GM19351 (cell line): ENCODE measurements around the gene MAP3K20.
A peak's percentile ranks its signal among the peaks of the same experiment; 100 is the strongest.
"Not testable (repeated sequence)": the region's sequence is repeated elsewhere in the genome, so short reads cannot be mapped to it uniquely, and the experiment has no call there.

ENCODE experiments used
- ATAC-seq: cut with Tn5 transposase; IDR thresholded peaks from one replicate; pipeline ENCODE4 v1.9.1; 2021; ENCODE audit warnings: mild to moderate bottlenecking, moderate library complexity; ENCODE audit not compliant: unreplicated experiment

The MAP3K20 gene

GRCh38 chr2:173086518-173087213 is 11.0 kb downstream of the MAP3K20 start:
- ATAC-seq, result no peak

GRCh38 chr2:173087214-173087581 is 11.6 kb downstream of the MAP3K20 start:
- ATAC-seq, result no peak

GRCh38 chr2:173087793-173088496 is 12.3 kb downstream of the MAP3K20 start:
- no peak for ATAC-seq

- no peak for ATAC-seq
Observed at GRCh38 chr2:173090276-173090877, 14.7 kb downstream of the MAP3K20 start.

DNA sequence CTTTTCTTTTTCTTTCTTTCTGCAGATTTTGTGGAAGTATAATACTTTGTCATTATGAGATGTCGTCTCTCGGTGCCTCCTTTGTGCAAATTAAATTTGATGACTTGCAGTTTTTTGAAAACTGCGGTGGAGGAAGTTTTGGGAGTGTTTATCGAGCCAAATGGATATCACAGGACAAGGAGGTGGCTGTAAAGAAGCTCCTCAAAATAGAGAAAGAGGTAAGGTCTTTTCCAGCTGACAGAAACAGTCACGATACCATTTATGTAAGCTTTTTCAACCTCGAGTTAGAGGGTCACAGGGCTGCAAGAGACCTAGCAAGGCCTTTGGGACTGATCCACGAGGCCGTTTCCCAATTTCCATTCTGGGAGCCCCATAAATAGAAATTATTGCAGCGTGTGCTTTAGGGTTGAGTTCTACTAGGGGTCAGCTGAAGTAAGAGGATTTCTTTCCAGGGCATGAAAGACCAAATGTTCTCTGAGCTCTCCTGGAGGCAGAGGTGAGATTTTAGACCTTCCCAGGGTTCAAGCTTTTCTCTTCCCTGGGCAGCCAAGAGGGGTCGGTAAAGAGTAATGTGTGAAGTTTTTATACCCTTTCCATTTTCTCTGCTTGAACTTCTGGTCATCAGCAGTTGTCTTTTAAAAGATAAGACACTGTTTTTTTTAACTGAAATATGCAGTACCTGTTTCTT is 15.5 kb downstream of the MAP3K20 start:
- no peak for ATAC-seq

- no peak for ATAC-seq
Observed at GRCh38 chr2:173091910-173092309, 16.3 kb downstream of the MAP3K20 start.

- ATAC-seq, result no peak
Observed at GRCh38 chr2:173092844-173093402, 17.3 kb downstream of the MAP3K20 start.

GRCh38 chr2:173093617-173094016 is 18.0 kb downstream of the MAP3K20 start:
- not testable (repeated sequence) for ATAC-seq

- ATAC-seq, result no peak
Observed at GRCh38 chr2:173094731-173095130, 19.1 kb downstream of the MAP3K20 start.

DNA sequence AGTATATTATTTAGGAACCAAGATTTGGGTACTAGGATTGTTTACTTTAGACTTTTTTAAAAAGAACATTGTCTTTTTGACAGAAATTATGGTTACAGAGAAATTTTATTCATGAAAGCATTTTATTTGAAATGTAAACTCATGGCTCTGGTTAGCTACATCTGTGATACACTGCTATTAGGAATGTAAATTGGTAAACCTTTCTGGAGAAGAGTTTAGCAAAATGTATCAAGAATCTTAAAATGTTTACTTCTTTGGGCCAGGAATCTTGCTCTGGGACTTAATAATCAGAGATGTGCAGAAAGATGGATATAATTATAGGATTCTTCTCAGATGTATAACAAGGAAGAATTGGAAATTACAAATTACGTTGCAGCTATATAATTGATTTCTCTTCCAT is 19.7 kb downstream of the MAP3K20 start:
- ATAC-seq, result no peak

- ATAC-seq, result no peak
Observed at GRCh38 chr2:173099271-173099670, 23.6 kb downstream of the MAP3K20 start.

GRCh38 chr2:173099804-173100203 is 24.2 kb downstream of the MAP3K20 start:
- ATAC-seq, result peak; percentile 47

GRCh38 chr2:173101687-173102086 is 26.0 kb downstream of the MAP3K20 start:
- ATAC-seq, result peak; percentile 56

DNA sequence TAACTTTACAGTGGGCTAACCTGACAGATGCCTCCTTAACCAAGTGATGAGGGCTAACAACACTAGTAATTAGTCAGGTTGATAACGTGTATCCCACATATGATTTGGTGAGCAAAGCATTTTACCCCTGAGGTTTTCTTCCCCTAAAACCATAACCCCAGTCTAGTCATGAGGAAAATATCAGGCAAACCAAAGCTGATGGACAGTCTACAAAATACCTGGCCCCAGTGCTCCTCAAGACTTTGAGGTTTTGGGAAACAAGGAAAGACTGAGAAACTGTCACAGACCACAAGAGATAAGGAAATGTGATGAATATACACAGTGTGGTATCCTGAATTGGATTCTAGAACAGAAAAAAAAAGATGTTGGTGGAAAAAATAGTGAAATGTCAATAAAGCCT is 28.5 kb downstream of the MAP3K20 start:
- no peak for ATAC-seq

DNA sequence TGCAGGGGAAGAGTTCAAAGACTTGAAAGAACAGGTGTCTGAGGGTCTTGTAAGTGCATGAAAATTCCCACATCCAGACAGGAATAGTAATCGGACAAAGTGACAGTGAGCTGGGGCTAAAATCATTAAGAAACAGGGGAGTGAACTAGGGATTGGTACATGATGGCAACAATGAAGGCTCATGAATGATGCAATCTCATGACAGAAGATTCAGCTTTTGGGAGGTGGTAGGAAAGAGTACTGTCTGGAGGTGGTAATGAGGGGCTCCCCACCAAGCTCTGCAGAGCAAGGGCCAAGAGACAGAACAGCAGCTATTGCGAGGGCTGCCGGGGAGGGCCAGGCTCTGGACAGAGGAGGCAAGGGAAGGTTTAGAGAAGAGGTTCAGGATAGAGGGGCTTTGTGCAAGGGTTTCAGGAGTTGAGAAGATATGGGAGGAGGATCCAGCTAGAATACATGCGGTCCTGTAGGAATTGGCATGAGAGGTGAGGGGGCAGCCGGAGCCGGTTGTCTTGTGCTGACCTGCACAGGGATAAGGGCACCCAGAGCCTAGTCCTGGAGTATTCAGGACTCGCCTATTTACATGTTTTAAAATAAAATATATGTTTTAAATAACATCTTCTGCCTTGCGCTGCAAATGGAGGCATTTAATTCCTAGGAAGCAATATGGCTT is 31.4 kb downstream of the MAP3K20 start:
- ATAC-seq, result no peak

DNA sequence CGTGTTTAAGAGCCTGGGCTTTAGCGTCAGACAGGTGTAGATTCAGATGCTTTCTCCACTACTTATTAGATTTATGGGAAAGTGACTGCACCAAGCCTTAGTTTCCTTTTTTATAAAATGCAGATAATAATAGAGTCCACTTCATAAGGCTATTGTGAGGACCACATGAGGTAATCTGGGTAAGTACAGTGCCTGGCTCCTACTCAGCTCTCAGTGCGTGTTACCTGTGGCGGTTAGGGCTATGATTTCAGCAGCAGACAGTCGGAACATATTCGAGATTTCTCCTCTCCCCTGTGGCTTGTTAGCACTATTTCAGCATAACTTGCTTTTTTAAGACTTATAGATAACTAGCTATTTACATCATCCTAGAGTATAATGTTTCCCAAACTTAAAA is 32.0 kb downstream of the MAP3K20 start:
- no peak for ATAC-seq

DNA sequence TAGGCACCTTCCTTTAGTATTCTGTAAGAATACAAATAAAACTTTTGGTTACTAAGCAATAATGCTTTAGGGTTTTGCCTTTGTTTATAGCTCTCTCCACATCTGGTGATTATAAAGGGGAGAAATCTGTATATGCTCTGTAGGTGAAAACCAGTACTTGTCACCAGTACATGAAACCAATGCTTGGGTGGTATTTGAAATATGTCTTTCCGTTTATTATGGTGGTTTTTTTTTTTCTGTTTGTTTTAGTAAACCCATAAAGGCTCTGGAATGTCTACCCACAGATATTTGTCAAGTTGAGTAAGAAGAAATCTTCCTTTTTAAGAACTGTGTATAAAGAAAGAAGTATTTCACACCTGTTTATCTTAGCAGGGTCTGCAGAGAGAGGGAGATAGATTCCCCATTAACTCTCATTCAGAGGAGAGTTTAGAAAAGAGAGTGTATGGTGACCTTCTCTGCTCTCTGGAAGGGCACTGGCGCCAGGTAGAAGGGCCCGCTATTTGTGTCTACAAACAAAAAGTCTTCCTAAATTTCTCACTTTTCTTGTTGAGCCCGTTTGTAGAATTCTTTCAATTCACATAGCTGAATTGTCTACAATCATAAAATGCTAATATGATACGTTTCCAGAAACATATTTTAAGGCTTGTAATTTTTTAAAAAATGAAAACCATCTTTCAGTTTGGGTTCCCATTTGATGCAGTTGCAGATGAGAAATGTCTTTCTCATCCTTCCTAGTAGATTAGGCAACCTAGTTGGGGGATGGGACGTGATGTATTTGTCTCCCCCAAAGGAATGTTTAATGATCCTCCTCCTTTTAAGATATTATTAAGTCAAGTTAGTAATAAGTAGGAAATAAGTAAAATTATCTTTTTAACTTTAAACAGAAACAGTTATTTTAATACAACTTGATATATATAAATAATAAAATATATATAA is 33.9 kb downstream of the MAP3K20 start:
- no peak for ATAC-seq

DNA sequence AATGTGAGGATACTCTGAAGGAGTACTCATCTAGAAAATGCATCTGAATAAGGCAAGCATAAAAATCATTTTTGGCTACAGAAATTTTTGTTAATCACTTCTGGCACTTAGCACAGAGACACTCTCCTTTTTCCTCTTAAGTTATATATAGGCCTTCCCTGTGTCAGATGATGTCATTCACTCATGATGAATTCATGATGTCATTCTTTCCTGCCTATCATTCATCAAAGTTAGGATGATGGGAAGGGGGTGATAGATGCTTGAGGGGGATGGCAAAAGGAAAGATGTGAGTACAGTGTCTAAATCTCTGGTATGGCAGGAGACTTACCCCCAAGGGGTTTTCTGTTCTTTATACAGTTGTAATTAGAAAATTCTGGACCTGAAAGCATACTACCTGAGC is 42.0 kb downstream of the MAP3K20 start:
- ATAC-seq, result no peak

DNA sequence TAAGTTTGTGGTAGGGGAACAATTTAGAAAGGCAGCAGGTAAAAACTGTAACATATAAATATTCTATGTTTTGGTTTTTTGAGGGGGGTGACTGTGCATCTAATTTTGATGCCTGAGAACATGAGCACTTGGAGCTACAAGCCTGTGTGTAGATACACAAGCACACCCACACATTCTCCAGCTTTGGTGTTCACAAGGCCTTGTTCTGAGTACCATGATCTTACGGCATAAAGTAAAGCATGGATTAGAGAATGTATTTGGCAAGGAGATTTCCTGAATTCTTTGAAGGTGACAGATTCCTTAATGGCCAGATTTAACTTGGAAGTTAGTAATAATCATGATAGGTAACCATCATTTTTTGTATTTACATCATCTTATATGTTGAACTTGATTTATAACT is 42.7 kb downstream of the MAP3K20 start:
- ATAC-seq, result no peak
